Parathyroid adenoma (tissue), 2 donors: ENCODE results near the gene MSANTD4.

Experiments
- H2AFZ ChIP-seq: fragments of 300-600 bp; sonication (generic); one replicate; pipeline ENCODE4 v1.7.0; 2017; ENCODE audit warnings: antibody characterized with exemption, mild to moderate bottlenecking
- H3K27ac ChIP-seq: fragments of 300-600 bp; sonication (generic); one replicate; pipeline ENCODE4 v1.7.0; 2017
- H3K27me3 ChIP-seq: fragments of 300-600 bp; sonication (generic); one replicate; pipeline ENCODE4 v1.7.0; 2017; ENCODE audit warnings: low read length; ENCODE audit not compliant: control insufficient read depth, insufficient read depth
- H3K36me3 ChIP-seq: fragments of 300-600 bp; sonication (generic); one replicate; pipeline ENCODE4 v1.7.0; 2017; ENCODE audit warnings: low read length; ENCODE audit not compliant: control insufficient read depth, insufficient read depth
- H3K4me1 ChIP-seq: fragments of 300-600 bp; sonication (generic); one replicate; pipeline ENCODE4 v1.7.0; 2017; ENCODE audit warnings: control low read depth
- H3K4me2 ChIP-seq: fragments of 300-600 bp; sonication (generic); one replicate; pipeline ENCODE4 v1.7.0; 2017; ENCODE audit warnings: low read length
- H3K4me3 ChIP-seq: fragments of 300-600 bp; sonication (generic); one replicate; pipeline ENCODE4 v1.7.0; 2017; ENCODE audit warnings: low read depth, low read length
- H3K79me2 ChIP-seq: fragments of 300-600 bp; sonication (generic); one replicate; pipeline ENCODE4 v1.7.0; 2017; ENCODE audit warnings: control low read depth
- H3K9ac ChIP-seq: fragments of 300-600 bp; sonication (generic); one replicate; pipeline ENCODE4 v1.7.0; 2017; ENCODE audit warnings: mild to moderate bottlenecking
- H3K9me3 ChIP-seq: fragments of 300-600 bp; sonication (generic); one replicate; pipeline ENCODE4 v1.7.0; 2017; ENCODE audit warnings: low read length; ENCODE audit not compliant: control insufficient read depth
- TF ChIP-seq, protein P1 (sequence below): fragments of 300-600 bp; sonication (generic); IDR thresholded peaks from one replicate; pipeline ENCODE4 v1.7.0; 2017; ENCODE audit warnings: antibody characterized with exemption, mild to moderate bottlenecking
- donor health status: primary hyperparathyroidism.

MSANTD4 gene

DNA sequence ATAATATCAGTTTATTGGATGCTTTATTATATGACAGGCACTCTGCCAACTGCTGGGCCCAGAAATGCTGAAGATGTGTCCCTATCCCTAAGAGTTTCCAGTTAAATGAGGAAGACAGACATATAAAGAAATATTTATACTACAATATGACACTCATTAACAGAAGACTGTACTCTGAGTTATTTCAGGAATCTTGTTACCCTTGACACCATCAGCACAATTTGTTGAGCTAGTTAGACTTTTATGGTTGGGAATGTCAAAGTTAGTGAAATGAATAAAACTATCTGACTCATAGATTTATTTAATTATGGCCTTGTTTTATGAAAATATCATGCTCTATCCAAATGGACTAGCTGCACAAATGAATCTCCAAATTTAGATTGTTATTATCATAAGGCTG, 25.6 kb upstream of the MSANTD4 start:
- no peaks in the 10 kb centered on the region for H3K27me3 ChIP-seq
- no peak overlapping the region for H3K27ac ChIP-seq
- no peaks in the 10 kb centered on the region for H3K9me3 ChIP-seq
- H3K4me1 ChIP-seq, result no peaks in the 10 kb centered on the region
- H3K9ac ChIP-seq, result no peak overlapping the region
- TF ChIP-seq, protein P1, sequence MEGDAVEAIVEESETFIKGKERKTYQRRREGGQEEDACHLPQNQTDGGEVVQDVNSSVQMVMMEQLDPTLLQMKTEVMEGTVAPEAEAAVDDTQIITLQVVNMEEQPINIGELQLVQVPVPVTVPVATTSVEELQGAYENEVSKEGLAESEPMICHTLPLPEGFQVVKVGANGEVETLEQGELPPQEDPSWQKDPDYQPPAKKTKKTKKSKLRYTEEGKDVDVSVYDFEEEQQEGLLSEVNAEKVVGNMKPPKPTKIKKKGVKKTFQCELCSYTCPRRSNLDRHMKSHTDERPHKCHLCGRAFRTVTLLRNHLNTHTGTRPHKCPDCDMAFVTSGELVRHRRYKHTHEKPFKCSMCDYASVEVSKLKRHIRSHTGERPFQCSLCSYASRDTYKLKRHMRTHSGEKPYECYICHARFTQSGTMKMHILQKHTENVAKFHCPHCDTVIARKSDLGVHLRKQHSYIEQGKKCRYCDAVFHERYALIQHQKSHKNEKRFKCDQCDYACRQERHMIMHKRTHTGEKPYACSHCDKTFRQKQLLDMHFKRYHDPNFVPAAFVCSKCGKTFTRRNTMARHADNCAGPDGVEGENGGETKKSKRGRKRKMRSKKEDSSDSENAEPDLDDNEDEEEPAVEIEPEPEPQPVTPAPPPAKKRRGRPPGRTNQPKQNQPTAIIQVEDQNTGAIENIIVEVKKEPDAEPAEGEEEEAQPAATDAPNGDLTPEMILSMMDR, result no peak
- H3K4me2 ChIP-seq, result no peak overlapping the region
- H2AFZ ChIP-seq, result no peak overlapping the region
- no peaks in the 10 kb centered on the region for H3K36me3 ChIP-seq
- no peak overlapping the region for H3K4me3 ChIP-seq
- H3K79me2 ChIP-seq, result no peaks in the 10 kb centered on the region

DNA sequence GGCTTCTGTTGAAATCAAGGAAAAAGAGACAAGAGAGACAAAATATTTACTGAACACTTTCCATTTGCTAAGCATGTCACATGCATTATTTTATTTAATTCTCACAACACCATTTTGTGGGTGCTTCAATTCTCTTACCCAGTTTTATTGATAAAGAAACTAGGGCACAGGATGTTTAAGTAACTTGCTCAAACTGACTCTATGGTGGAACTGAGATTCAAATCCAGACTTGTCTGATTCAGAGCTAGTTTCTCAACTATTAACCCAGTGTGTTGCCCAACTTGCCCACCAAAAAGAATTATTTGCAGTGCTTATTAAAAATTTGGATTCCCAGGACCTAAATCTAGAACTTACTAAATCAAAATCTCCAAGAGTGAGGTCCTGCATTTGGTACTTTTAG, 21.5 kb upstream of the MSANTD4 start:
- H3K4me2 ChIP-seq, result no peak overlapping the region
- H3K36me3 ChIP-seq, result no peaks in the 10 kb centered on the region
- H3K27ac ChIP-seq, result no peak overlapping the region
- no peaks in the 10 kb centered on the region for H3K4me1 ChIP-seq
- no peaks in the 10 kb centered on the region for H3K27me3 ChIP-seq
- H3K9me3 ChIP-seq, result no peaks in the 10 kb centered on the region
- H3K4me3 ChIP-seq, result no peak overlapping the region
- no peak overlapping the region for H3K9ac ChIP-seq
- H3K79me2 ChIP-seq, result no peaks in the 10 kb centered on the region
- no peak overlapping the region for H2AFZ ChIP-seq
- TF ChIP-seq, protein P1, result no peak

DNA sequence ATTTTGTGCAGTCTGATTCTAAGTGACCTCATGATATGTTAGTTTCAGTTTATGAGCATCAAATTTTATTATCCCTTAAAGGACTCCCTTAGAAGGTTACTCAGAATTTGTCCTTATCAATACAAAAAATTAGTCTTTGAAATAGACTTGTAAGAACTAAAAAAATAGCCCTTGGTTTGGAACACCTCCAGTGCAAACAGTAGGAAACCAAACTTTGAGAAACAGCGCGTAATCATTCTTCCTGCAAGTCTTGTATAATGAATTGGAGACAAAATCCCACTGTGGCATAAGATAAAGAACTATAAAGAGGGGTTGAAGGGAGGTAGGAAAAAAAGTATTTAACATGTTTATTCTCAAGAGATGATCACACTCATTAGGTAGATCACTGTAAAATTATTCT, 10.8 kb upstream of the MSANTD4 start:
- no peaks in the 10 kb centered on the region for H3K79me2 ChIP-seq
- H3K4me1 ChIP-seq, result no peaks in the 10 kb centered on the region
- TF ChIP-seq, protein P1, result no peak
- no peaks in the 10 kb centered on the region for H3K9me3 ChIP-seq
- H3K27me3 ChIP-seq, result no peaks in the 10 kb centered on the region
- H3K9ac ChIP-seq, result no peak overlapping the region
- H3K36me3 ChIP-seq, result no peaks in the 10 kb centered on the region
- H2AFZ ChIP-seq, result no peak overlapping the region
- H3K4me3 ChIP-seq, result no peak overlapping the region
- H3K27ac ChIP-seq, result no peak overlapping the region
- no peak overlapping the region for H3K4me2 ChIP-seq

DNA sequence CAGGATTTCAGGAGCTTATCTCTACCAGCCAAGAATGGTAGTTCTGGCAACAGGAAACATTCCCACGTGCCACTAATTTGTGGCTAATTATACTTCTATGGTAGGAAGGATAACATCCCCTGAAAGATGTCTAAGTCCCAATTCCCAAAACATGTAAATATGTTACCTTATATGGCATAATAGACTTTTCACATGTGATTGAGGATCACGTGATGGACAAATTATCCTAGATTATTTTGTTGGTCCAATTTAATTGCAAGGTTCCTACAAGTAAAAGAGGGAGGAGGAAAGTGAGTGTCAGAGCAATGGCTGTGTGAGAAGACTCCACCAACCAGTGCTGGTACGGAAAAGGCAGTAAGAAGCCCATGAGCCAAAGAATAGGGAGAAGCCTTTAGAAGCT, 9.9 kb upstream of the MSANTD4 start:
- no peak overlapping the region for H3K4me2 ChIP-seq
- H3K9me3 ChIP-seq, result no peaks in the 10 kb centered on the region
- no peaks in the 10 kb centered on the region for H3K27me3 ChIP-seq
- H3K4me3 ChIP-seq, result no peak overlapping the region
- no peaks in the 10 kb centered on the region for H3K4me1 ChIP-seq
- H3K9ac ChIP-seq, result no peak overlapping the region
- no peak overlapping the region for H2AFZ ChIP-seq
- no peak overlapping the region for H3K27ac ChIP-seq
- H3K79me2 ChIP-seq, result no peaks in the 10 kb centered on the region
- TF ChIP-seq, protein P1, result no peak
- no peaks in the 10 kb centered on the region for H3K36me3 ChIP-seq

DNA sequence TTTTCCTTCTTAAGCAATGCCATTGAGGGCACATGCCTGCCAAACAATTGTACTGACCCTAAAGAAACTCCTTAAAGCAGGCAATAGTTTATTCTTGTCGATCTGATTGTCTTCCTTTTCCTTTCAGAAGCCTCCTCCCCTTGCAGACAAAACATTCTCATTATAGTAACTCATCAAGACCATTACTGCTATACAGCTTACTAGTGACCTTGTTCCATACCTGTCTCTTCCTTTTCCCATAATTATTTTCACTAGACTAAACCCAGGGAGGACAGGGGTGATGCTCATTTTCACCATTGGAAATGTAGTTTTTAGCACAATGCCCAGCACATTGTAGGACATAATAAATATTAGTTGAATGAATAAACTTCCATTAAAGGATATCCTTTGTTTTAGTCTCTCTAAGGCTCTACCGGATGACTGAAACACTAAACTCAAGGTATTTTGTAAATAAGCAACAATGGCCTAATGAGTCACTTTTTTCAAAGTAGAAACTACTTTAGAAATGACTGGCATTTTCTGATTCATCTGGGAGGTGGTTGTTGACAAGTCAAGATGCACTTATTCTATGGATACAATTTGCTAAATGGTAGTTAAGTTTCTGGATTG, 9.3 kb upstream of the MSANTD4 start:
- H3K79me2 ChIP-seq, result no peaks in the 10 kb centered on the region
- H3K4me2 ChIP-seq, result no peak overlapping the region
- H3K4me3 ChIP-seq, result no peak overlapping the region
- H3K27ac ChIP-seq, result no peak overlapping the region
- TF ChIP-seq, protein P1, result no peak
- H3K4me1 ChIP-seq, result no peaks in the 10 kb centered on the region
- no peak overlapping the region for H2AFZ ChIP-seq
- H3K27me3 ChIP-seq, result no peaks in the 10 kb centered on the region
- no peaks in the 10 kb centered on the region for H3K36me3 ChIP-seq
- no peaks in the 10 kb centered on the region for H3K9me3 ChIP-seq
- H3K9ac ChIP-seq, result no peak overlapping the region
